ENCODE measurements around the gene MGA.

Gene MGA

GRCh38 chr15:41788262-41788661 is 128.1 kb downstream of the MGA start:
- DNase-seq (ENCODE audit: low spot score): no peak

- DNase-seq (ENCODE audit: low spot score): peak; percentile 50
These were observed 129.0 kb downstream of the MGA start for GRCh38 chr15:41789236-41789635.

- peak; percentile 70 for DNase-seq (ENCODE audit: low spot score)
These were observed 129.5 kb downstream of the MGA start for GRCh38 chr15:41789662-41790061.

GRCh38 chr15:41790169-41790568 is 130.0 kb downstream of the MGA start:
- DNase-seq (ENCODE audit: low spot score): no peak

GRCh38 chr15:41790756-41791546 is 130.7 kb downstream of the MGA start:
- DNase-seq (ENCODE audit: low spot score): no peak

GRCh38 chr15:41791547-41791937 is 131.3 kb downstream of the MGA start:
- DNase-seq (ENCODE audit: low spot score): no peak

- DNase-seq (ENCODE audit: low spot score): no peak
These were observed 131.9 kb downstream of the MGA start for GRCh38 chr15:41792000-41792637.

GRCh38 chr15:41794081-41794480 is 133.9 kb downstream of the MGA start:
- DNase-seq (ENCODE audit: low spot score): no peak

GRCh38 chr15:41795996-41796856 is 136.0 kb downstream of the MGA start:
- peak; percentile 37 for DNase-seq (ENCODE audit: low spot score)

GRCh38 chr15:41797201-41797944 is 137.2 kb downstream of the MGA start:
- DNase-seq (ENCODE audit: low spot score): no peak

GRCh38 chr15:41798607-41799487 is 138.6 kb downstream of the MGA start:
- DNase-seq (ENCODE audit: low spot score): no peak

GRCh38 chr15:41799488-41799805 is 139.2 kb downstream of the MGA start:
- no peak for DNase-seq (ENCODE audit: low spot score)

- no peak for DNase-seq (ENCODE audit: low spot score)
These were observed 141.0 kb downstream of the MGA start for GRCh38 chr15:41801185-41801584.

- DNase-seq (ENCODE audit: low spot score): no peak
These were observed 141.7 kb downstream of the MGA start for GRCh38 chr15:41801850-41802455.

- no peak for DNase-seq (ENCODE audit: low spot score)
These were observed 144.2 kb downstream of the MGA start for GRCh38 chr15:41804361-41804760.

GRCh38 chr15:41804916-41805666 is 144.9 kb downstream of the MGA start:
- DNase-seq (ENCODE audit: low spot score): no peak

- no peak for DNase-seq (ENCODE audit: low spot score)
These were observed 145.5 kb downstream of the MGA start for GRCh38 chr15:41805711-41806110.

GRCh38 chr15:41806291-41807181 is 146.3 kb downstream of the MGA start:
- DNase-seq (ENCODE audit: low spot score): no peak

GRCh38 chr15:41809121-41809520 is 148.9 kb downstream of the MGA start:
- no peak for DNase-seq (ENCODE audit: low spot score)

Data from pons (tissue), 1 donor.